HG03135 (cell line): ENCODE data around the gene PITPNB.

Experiments
- ATAC-seq: cut with Tn5 transposase; IDR thresholded peaks from one replicate; pipeline ENCODE4 v1.9.1; 2021; ENCODE audit warnings: mild to moderate bottlenecking, moderate library complexity; ENCODE audit not compliant: unreplicated experiment

PITPNB gene

GRCh38 chr22:27804470-27805297 is 114.4 kb downstream of the PITPNB start:
- no peak for ATAC-seq

DNA sequence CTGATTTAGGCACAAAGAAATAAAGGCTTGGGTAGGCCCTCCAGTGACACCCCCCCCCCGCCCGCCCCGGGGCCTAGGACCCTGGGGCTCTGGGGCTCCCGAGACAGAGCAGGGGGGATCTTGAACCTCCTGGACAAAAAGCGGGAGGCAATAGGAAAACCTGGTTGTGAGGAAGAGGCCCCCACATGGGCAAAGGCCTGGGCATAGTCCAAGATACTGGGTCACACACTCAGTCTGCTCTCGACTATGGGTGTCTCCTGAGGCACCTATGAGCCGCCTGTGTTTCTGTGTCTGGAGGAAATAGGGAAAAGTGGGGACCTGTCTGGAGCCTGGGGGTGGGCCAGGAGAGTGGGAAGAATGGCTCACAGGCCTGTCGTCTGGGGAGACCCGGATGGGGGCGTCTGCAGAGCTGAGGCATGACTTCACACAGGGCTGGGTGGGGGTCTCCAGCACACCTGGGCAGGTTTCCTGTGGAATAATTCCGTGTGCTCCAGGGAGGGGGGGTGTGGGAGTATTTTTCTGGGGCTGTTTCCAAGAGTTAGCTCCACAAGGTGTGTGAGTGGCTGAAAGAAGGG is 115.1 kb downstream of the PITPNB start:
- no peak for ATAC-seq

DNA sequence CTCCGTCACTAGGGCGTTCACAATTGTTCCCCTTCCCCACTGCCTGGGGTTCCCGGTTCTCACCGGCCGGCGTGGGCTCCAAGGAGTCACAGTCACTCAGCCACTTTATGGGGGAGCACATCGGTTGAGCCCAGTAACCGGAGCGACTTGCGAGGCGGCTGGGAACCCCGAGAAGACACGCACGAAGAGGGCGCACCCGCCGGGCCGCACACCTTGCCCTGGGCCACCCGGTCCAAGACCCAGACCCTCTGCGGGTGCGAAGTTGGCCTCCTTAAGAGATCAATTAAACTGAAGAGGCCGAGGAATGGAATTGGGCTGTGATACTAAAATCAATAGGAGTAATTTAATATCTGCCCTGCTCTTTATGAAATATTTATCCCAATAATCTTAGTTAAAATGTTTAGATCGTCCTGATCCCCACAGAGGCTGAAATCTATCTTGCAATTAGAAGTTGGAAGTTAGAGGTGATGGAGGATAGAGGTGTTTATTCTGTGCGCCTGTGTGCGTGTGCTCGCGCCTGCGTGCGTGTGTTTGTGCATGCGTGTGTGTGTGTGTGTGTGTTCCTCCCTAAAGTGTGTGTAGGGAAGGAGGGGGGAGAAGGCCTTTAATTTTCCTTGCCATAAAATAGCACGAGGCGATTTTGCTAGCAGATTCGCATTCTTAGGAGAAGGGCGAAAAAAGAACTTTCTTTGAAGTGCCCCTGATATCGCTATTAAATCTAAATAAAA is 116.5 kb downstream of the PITPNB start:
- no peak for ATAC-seq
